Measurements from ENCODE around the gene TTC28.
"Not testable (repeated sequence)": the region's sequence is repeated elsewhere in the genome, so short reads cannot be mapped to it uniquely, and the experiment has no call there.

The TTC28 gene

GRCh38 chr22:28560743-28561101 is 118.9 kb downstream of the TTC28 start:
- DNase-seq (ENCODE audit: low read depth in 2 of 3, low spot score in 1 of 3): not testable (repeated sequence)

GRCh38 chr22:28560046-28560742 is 119.4 kb downstream of the TTC28 start:
- DNase-seq (ENCODE audit: low read depth in 2 of 3, low spot score in 1 of 3): no peak

GRCh38 chr22:28557184-28557583 is 122.5 kb downstream of the TTC28 start:
- DNase-seq (ENCODE audit: low read depth in 2 of 3, low spot score in 1 of 3): no peak

GRCh38 chr22:28553108-28553866 is 126.4 kb downstream of the TTC28 start:
- DNase-seq (ENCODE audit: low read depth in 2 of 3, low spot score in 1 of 3): not testable (repeated sequence)

- DNase-seq (ENCODE audit: low read depth in 2 of 3, low spot score in 1 of 3): no peak
These were observed 131.2 kb downstream of the TTC28 start for GRCh38 chr22:28548406-28548805.

GRCh38 chr22:28547132-28547842 is 132.4 kb downstream of the TTC28 start:
- DNase-seq (ENCODE audit: low read depth in 2 of 3, low spot score in 1 of 3): no peak

GRCh38 chr22:28544431-28544868 is 135.2 kb downstream of the TTC28 start:
- no peak for DNase-seq (ENCODE audit: low read depth in 2 of 3, low spot score in 1 of 3)

- no peak for DNase-seq (ENCODE audit: low read depth in 2 of 3, low spot score in 1 of 3)
These were observed 136.5 kb downstream of the TTC28 start for GRCh38 chr22:28542980-28543621.

- no peak for DNase-seq (ENCODE audit: low read depth in 2 of 3, low spot score in 1 of 3)
These were observed 138.5 kb downstream of the TTC28 start for GRCh38 chr22:28541137-28541536.

GRCh38 chr22:28538922-28539321 is 140.7 kb downstream of the TTC28 start:
- no peak for DNase-seq (ENCODE audit: low read depth in 2 of 3, low spot score in 1 of 3)

GRCh38 chr22:28530565-28530964 is 149.1 kb downstream of the TTC28 start:
- DNase-seq (ENCODE audit: low read depth in 2 of 3, low spot score in 1 of 3): not testable (repeated sequence)

- not testable (repeated sequence) for DNase-seq (ENCODE audit: low read depth in 2 of 3, low spot score in 1 of 3)
These were observed 150.5 kb downstream of the TTC28 start for GRCh38 chr22:28529144-28529543.

- DNase-seq (ENCODE audit: low read depth in 2 of 3, low spot score in 1 of 3): no peak
These were observed 158.2 kb downstream of the TTC28 start for GRCh38 chr22:28521451-28521850.

GRCh38 chr22:28514321-28514821 is 165.3 kb downstream of the TTC28 start:
- no peak for DNase-seq (ENCODE audit: low read depth in 2 of 3, low spot score in 1 of 3)

- not testable (repeated sequence) for DNase-seq (ENCODE audit: low read depth in 2 of 3, low spot score in 1 of 3)
These were observed 167.3 kb downstream of the TTC28 start for GRCh38 chr22:28512387-28512786.

GRCh38 chr22:28507896-28508295 is 171.7 kb downstream of the TTC28 start:
- DNase-seq (ENCODE audit: low read depth in 2 of 3, low spot score in 1 of 3): no peak

GRCh38 chr22:28506150-28506535 is 173.5 kb downstream of the TTC28 start:
- no peak for DNase-seq (ENCODE audit: low read depth in 2 of 3, low spot score in 1 of 3)

GRCh38 chr22:28505416-28506149 is 174.1 kb downstream of the TTC28 start:
- DNase-seq (ENCODE audit: low read depth in 2 of 3, low spot score in 1 of 3): no peak

- no peak for DNase-seq (ENCODE audit: low read depth in 2 of 3, low spot score in 1 of 3)
These were observed 179.6 kb downstream of the TTC28 start for GRCh38 chr22:28500006-28500405.

GRCh38 chr22:28498044-28498443 is 181.6 kb downstream of the TTC28 start:
- no peak for DNase-seq (ENCODE audit: low read depth in 2 of 3, low spot score in 1 of 3)

- no peak for DNase-seq (ENCODE audit: low read depth in 2 of 3, low spot score in 1 of 3)
These were observed 182.5 kb downstream of the TTC28 start for GRCh38 chr22:28497188-28497587.

All from stimulated activated CD4-positive, alpha-beta T cell treated with anti-CD3 and anti-CD28 coated beads, Interleukin-12 subunit alpha, Interleukin-12 subunit beta, amount 100 ng/mL, for 48 hours (primary cell).